Neural cell (in vitro differentiated cells): ENCODE data around the gene ST6GAL1. TPM values are rescaled to one million over a fixed set of nuclear protein-coding genes. Genes with fewer than 3 reads are reported as not detected.

Source experiments
- H2AFZ ChIP-seq: fragments of 200-600, 300-800 bp; sonication (generic), shearing (Covaris generic); 2 replicates; pipeline ENCODE4 v1.6.0; 2014; ENCODE audit warnings: low read depth, mild to moderate bottlenecking, antibody characterized with exemption, low read length, moderate library complexity
- H3F3A ChIP-seq: fragments of 200-600 bp; shearing (Covaris generic); 2 replicates; pipeline ENCODE4 v1.6.1; 2016; ENCODE audit warnings: mild to moderate bottlenecking, moderate library complexity, mixed read lengths, antibody characterized with exemption, low read length; ENCODE audit not compliant: insufficient read depth, poor library complexity, severe bottlenecking
- H3K27ac ChIP-seq: fragments of 200-600, 300-800 bp; sonication (generic), shearing (Covaris generic); 2 replicates; pipeline ENCODE4 v1.5.1; 2014; ENCODE audit warnings: mild to moderate bottlenecking, low read length, moderate library complexity
- H3K27me3 ChIP-seq: fragments of 300-800, 200-600 bp; sonication (generic), shearing (Covaris generic); 2 replicates; pipeline ENCODE4 v1.6.0; 2014; ENCODE audit warnings: mild to moderate bottlenecking, low read depth, low read length, moderate library complexity; ENCODE audit not compliant: insufficient read depth
- H3K36me3 ChIP-seq: fragments of 300-800, 200-600 bp; sonication (generic), shearing (Covaris generic); 2 replicates; pipeline ENCODE4 v1.5.1; 2014; ENCODE audit warnings: mild to moderate bottlenecking, antibody characterized with exemption, low read length, moderate library complexity; ENCODE audit not compliant: insufficient read depth
- H3K4me2 ChIP-seq: fragments of 300-800, 200-600 bp; sonication (generic), shearing (Covaris generic); 2 replicates; pipeline ENCODE4 v1.6.0; 2014; ENCODE audit warnings: mild to moderate bottlenecking, low read length
- H3K4me3 ChIP-seq: fragments of 300-800, 200-600 bp; sonication (generic), shearing (Covaris generic); 2 replicates; pipeline ENCODE4 v1.5.1; 2014; ENCODE audit warnings: mild to moderate bottlenecking, low read length, moderate library complexity
- H3K79me2 ChIP-seq: fragments of 200-600 bp; shearing (Covaris generic); replicated peaks from 2 replicates; pipeline ENCODE4 v1.6.0; 2014; ENCODE audit warnings: mild to moderate bottlenecking, low read length, moderate library complexity; ENCODE audit not compliant: insufficient read depth
- H3K9ac ChIP-seq: fragments of 300-800, 200-600 bp; sonication (generic), shearing (Covaris generic); 2 replicates; pipeline ENCODE4 v1.6.1; 2016; ENCODE audit warnings: mild to moderate bottlenecking, low read length, mixed read lengths
- H3K9me2 ChIP-seq: fragments of 200-600 bp; shearing (Covaris generic); 2 replicates; pipeline ENCODE4 v1.6.1; 2016; ENCODE audit warnings: mild to moderate bottlenecking, low read length, mixed read lengths; ENCODE audit not compliant: insufficient read depth
- H3K9me3 ChIP-seq: fragments of 200-600, 300-800 bp; sonication (generic), shearing (Covaris generic); 2 replicates; pipeline ENCODE4 v1.6.1; 2016; ENCODE audit warnings: mild to moderate bottlenecking, mixed run types, low read length, moderate library complexity, mixed read lengths
- H4K20me1 ChIP-seq: fragments of 200-600 bp; shearing (Covaris generic); 2 replicates; pipeline ENCODE4 v1.6.1; 2016; ENCODE audit warnings: mild to moderate bottlenecking, mixed run types; ENCODE audit not compliant: insufficient read depth
- CTCF ChIP-seq: fragments of 450-650 bp; IDR thresholded peaks from 2 replicates; pipeline ENCODE4 v1.5.1; 2014; ENCODE audit warnings: antibody characterized with exemption, mild to moderate bottlenecking, moderate library complexity; ENCODE audit not compliant: poor library complexity, severe bottlenecking
- EP300 ChIP-seq: fragments of 450-650 bp; conservative IDR thresholded peaks from 2 replicates; pipeline ENCODE4 v1.6.1; 2014; ENCODE audit warnings: antibody characterized with exemption, mild to moderate bottlenecking, moderate library complexity; ENCODE audit not compliant: poor library complexity, severe bottlenecking
- EZH2 ChIP-seq: fragments of 200-600, 300-800 bp; shearing (Covaris generic), sonication (generic); IDR thresholded peaks from 2 replicates; pipeline ENCODE4 v1.6.1; 2014; ENCODE audit warnings: antibody characterized with exemption, low read length, borderline replicate concordance, mild to moderate bottlenecking; ENCODE audit not compliant: insufficient read depth, poor library complexity, severe bottlenecking
- MXI1 ChIP-seq: fragments of 450-650 bp; conservative IDR thresholded peaks from 2 replicates; pipeline ENCODE4 v1.6.1; 2014; ENCODE audit warnings: antibody characterized with exemption, mild to moderate bottlenecking; ENCODE audit not compliant: poor library complexity, severe bottlenecking
- POLR2AphosphoS5 ChIP-seq: IDR thresholded peaks from 2 replicates; pipeline ENCODE4 v1.6.1; 2012
- RAD21 ChIP-seq: fragments of 450-650 bp; conservative IDR thresholded peaks from 2 replicates; pipeline ENCODE4 v1.6.1; 2014; ENCODE audit warnings: antibody characterized with exemption, mild to moderate bottlenecking, moderate library complexity
- SMC3 ChIP-seq: fragments of 450-650 bp; conservative IDR thresholded peaks from 2 replicates; pipeline ENCODE4 v1.6.1; 2014; ENCODE audit warnings: antibody characterized with exemption, mild to moderate bottlenecking, moderate library complexity; ENCODE audit not compliant: poor library complexity
- TAF1 ChIP-seq: IDR thresholded peaks from 2 replicates; pipeline ENCODE4 v1.6.1; 2012; ENCODE audit warnings: low read depth
- polyA plus RNA-seq: library from polyadenylated mRNA; depleted of rRNA; stranded (reverse); fragments of >200 nt; gene quantifications from 2 replicates; pipeline ENCODE4 v1.2.3, GENCODE V29; 2014
- TF ChIP-seq, protein P1 (sequence below): IDR thresholded peaks from 2 replicates; pipeline ENCODE4 v1.6.1; 2012; ENCODE audit warnings: borderline replicate concordance

ST6GAL1 gene
- polyA plus RNA-seq, 1 donor from 2014 or later = 17.6 TPM

- no peak overlapping the region for H3K4me3 ChIP-seq
- H3K4me2 ChIP-seq = no peak overlapping the region
- no peaks in the 10 kb centered on the region for H3F3A ChIP-seq
- no peak overlapping the region for H3K9ac ChIP-seq
- H3K9me2 ChIP-seq = no peaks in the 10 kb centered on the region
- H4K20me1 ChIP-seq = no peaks in the 10 kb centered on the region
- no peaks in the 10 kb centered on the region for H3K27me3 ChIP-seq
- H3K9me3 ChIP-seq = no peaks in the 10 kb centered on the region
- no peaks in the 10 kb centered on the region for H3K79me2 ChIP-seq
- no peak overlapping the region for H2AFZ ChIP-seq
- TF ChIP-seq MXI1 (no peak), POLR2AphosphoS5 (no peak), EP300 (no peak), TAF1 (no peak), SMC3 (no peak), EZH2 (no peak), RAD21 (no peak), CTCF (no peak)
- TF ChIP-seq, protein P1, sequence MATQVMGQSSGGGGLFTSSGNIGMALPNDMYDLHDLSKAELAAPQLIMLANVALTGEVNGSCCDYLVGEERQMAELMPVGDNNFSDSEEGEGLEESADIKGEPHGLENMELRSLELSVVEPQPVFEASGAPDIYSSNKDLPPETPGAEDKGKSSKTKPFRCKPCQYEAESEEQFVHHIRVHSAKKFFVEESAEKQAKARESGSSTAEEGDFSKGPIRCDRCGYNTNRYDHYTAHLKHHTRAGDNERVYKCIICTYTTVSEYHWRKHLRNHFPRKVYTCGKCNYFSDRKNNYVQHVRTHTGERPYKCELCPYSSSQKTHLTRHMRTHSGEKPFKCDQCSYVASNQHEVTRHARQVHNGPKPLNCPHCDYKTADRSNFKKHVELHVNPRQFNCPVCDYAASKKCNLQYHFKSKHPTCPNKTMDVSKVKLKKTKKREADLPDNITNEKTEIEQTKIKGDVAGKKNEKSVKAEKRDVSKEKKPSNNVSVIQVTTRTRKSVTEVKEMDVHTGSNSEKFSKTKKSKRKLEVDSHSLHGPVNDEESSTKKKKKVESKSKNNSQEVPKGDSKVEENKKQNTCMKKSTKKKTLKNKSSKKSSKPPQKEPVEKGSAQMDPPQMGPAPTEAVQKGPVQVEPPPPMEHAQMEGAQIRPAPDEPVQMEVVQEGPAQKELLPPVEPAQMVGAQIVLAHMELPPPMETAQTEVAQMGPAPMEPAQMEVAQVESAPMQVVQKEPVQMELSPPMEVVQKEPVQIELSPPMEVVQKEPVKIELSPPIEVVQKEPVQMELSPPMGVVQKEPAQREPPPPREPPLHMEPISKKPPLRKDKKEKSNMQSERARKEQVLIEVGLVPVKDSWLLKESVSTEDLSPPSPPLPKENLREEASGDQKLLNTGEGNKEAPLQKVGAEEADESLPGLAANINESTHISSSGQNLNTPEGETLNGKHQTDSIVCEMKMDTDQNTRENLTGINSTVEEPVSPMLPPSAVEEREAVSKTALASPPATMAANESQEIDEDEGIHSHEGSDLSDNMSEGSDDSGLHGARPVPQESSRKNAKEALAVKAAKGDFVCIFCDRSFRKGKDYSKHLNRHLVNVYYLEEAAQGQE = no peak
- H3K36me3 ChIP-seq = no peaks in the 10 kb centered on the region
- H3K27ac ChIP-seq = no peak overlapping the region
Observed at GRCh38 chr3:187042346-187042745, 112.0 kb downstream of the ST6GAL1 start.

DNA sequence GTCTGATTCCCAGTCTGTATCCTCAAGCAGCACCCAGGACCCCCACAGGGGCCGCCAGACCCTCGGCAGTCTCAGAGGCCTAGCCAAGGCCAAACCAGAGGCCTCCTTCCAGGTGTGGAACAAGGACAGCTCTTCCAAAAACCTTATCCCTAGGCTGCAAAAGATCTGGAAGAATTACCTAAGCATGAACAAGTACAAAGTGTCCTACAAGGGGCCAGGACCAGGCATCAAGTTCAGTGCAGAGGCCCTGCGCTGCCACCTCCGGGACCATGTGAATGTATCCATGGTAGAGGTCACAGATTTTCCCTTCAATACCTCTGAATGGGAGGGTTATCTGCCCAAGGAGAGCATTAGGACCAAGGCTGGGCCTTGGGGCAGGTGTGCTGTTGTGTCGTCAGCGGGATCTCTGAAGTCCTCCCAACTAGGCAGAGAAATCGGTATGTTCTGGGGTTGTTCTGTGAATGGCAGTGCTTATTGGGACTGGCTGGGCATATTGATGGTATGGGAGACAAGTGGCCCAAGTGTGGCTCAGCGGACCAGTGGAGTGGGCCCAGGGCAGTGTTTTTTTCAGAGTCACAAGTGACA, 112.6 kb downstream of the ST6GAL1 start:
- H3K27me3 ChIP-seq = no peaks in the 10 kb centered on the region
- H3K36me3 ChIP-seq = no peaks in the 10 kb centered on the region
- H3K79me2 ChIP-seq = no peaks in the 10 kb centered on the region
- H3K9me3 ChIP-seq = no peaks in the 10 kb centered on the region
- no peak overlapping the region for H3K4me3 ChIP-seq
- no peaks in the 10 kb centered on the region for H4K20me1 ChIP-seq
- no peak overlapping the region for H3K27ac ChIP-seq
- H3K9ac ChIP-seq = no peak overlapping the region
- no peaks in the 10 kb centered on the region for H3K9me2 ChIP-seq
- no peak overlapping the region for H2AFZ ChIP-seq
- H3F3A ChIP-seq = no peaks in the 10 kb centered on the region
- TF ChIP-seq SMC3 = no peak
- TF ChIP-seq TAF1 = no peak
- no peak for TF ChIP-seq RAD21
- TF ChIP-seq CTCF = no peak
- TF ChIP-seq MXI1 = no peak
- TF ChIP-seq, protein P1 = no peak
- TF ChIP-seq POLR2AphosphoS5 = no peak
- TF ChIP-seq EP300 = no peak
- no peak for TF ChIP-seq EZH2
- no peak overlapping the region for H3K4me2 ChIP-seq
